HepG2 (cell line): ENCODE measurements around the gene CYP27A1. TPM values are rescaled to one million over a fixed set of nuclear protein-coding genes. Genes with fewer than 3 reads are reported as not detected.

ENCODE experiments used
- ARID5B ChIP-seq: IDR thresholded peaks from 2 replicates; pipeline ENCODE4 v1.4.0; 2020; ENCODE audit warnings: mild to moderate bottlenecking, missing genetic modification reagents
- MEIS1 ChIP-seq: sonication (generic); formaldehyde crosslinking; IDR thresholded peaks from 2 replicates; pipeline ENCODE4 v1.9.0; 2021; ENCODE audit warnings: mild to moderate bottlenecking, missing genetic modification reagents, moderate library complexity, borderline replicate concordance
- NPAS2 ChIP-seq: sonication (generic); formaldehyde crosslinking; IDR thresholded peaks from 2 replicates; pipeline ENCODE4 v1.8.0; 2022; ENCODE audit warnings: mild to moderate bottlenecking, missing genetic modification reagents, borderline replicate concordance
- PHF5A ChIP-seq: IDR thresholded peaks from one replicate; pipeline ENCODE4 v1.6.1; 2018; ENCODE audit warnings: low read depth, missing genetic modification reagents; ENCODE audit not compliant: unreplicated experiment
- REPIN1 ChIP-seq: sonication (generic); formaldehyde crosslinking; IDR thresholded peaks from 2 replicates; pipeline ENCODE4 v1.8.0; 2022; ENCODE audit warnings: missing genetic modification reagents, low read depth, mild to moderate bottlenecking, borderline replicate concordance
- SMARCC2 ChIP-seq: fragments of 450-650 bp; IDR thresholded peaks from 2 replicates; pipeline ENCODE4 v1.6.1; 2017; ENCODE audit warnings: antibody characterized with exemption, mild to moderate bottlenecking
- TCF7 ChIP-seq: sonication (generic); IDR thresholded peaks from 2 replicates; pipeline ENCODE4 v1.6.1; 2016; ENCODE audit warnings: antibody characterized with exemption, low read depth
- ZBTB49 ChIP-seq: sonication (generic); formaldehyde crosslinking; IDR thresholded peaks from 2 replicates; pipeline ENCODE4 v1.4.0; 2020; ENCODE audit warnings: missing genetic modification reagents, borderline replicate concordance
- ZBTB8A ChIP-seq: sonication (generic); formaldehyde crosslinking; IDR thresholded peaks from 2 replicates; pipeline ENCODE4 v1.4.0; 2020; ENCODE audit warnings: mild to moderate bottlenecking, low read depth, missing genetic modification reagents, borderline replicate concordance
- ZC3H4 ChIP-seq: sonication (generic); formaldehyde crosslinking; IDR thresholded peaks from 2 replicates; pipeline ENCODE4 v1.4.0; 2020; ENCODE audit warnings: missing genetic modification reagents, borderline replicate concordance
- ZNF253 ChIP-seq: sonication (generic); formaldehyde crosslinking; IDR thresholded peaks from 2 replicates; pipeline ENCODE4 v1.8.0; 2022; ENCODE audit warnings: mild to moderate bottlenecking, missing genetic modification reagents, borderline replicate concordance
- ZNF337 ChIP-seq: sonication (generic); formaldehyde crosslinking; IDR thresholded peaks from 2 replicates; pipeline ENCODE4 v1.5.1; 2020; ENCODE audit warnings: missing genetic modification reagents, low read depth, mild to moderate bottlenecking, borderline replicate concordance
- ZNF574 ChIP-seq: sonication (generic); formaldehyde crosslinking; IDR thresholded peaks from 2 replicates; pipeline ENCODE4 v1.4.0; 2020; ENCODE audit warnings: missing genetic modification reagents
- ZNF782 ChIP-seq: sonication (generic); formaldehyde crosslinking; IDR thresholded peaks from 2 replicates; pipeline ENCODE4 v1.4.0; 2020; ENCODE audit warnings: missing genetic modification reagents, mild to moderate bottlenecking, borderline replicate concordance
- ZNF788 ChIP-seq: sonication (generic); formaldehyde crosslinking; IDR thresholded peaks from 2 replicates; pipeline ENCODE4 v1.5.0; 2020; ENCODE audit warnings: mild to moderate bottlenecking, missing genetic modification reagents, borderline replicate concordance
- polyA plus RNA-seq, 8 experiments: library from polyadenylated mRNA; depleted of rRNA in 3 of 8; stranded (reverse) in 7 of 8; unstranded in 1 of 8; fragments of >200 nt; fragmentation: Illumina TruSeq in 4 of 8; extraction: Trizol in 4 of 8; gene quantifications; 2 replicates each; pipeline versions ENCODE4 v1.2.1 to v1.2.3, GENCODE V29; 2011 to 2016; ENCODE audit warnings: low read depth in 4 of 8, missing spikeins in 1 of 8, mixed read lengths in 1 of 8; ENCODE audit not compliant: insufficient read depth in 1 of 8
- total RNA-seq, 5 experiments: library from RNA; depleted of rRNA; stranded (reverse); fragments of >200 nt; fragmentation: Illumina TruSeq; extraction: Trizol; gene quantifications; 2 replicates each; pipeline ENCODE4 v1.2.3, GENCODE V29; 2016; ENCODE audit warnings: low read depth in 1 of 5
- TF ChIP-seq, protein P1 (sequence below): sonication (generic); formaldehyde crosslinking; IDR thresholded peaks from 2 replicates; pipeline ENCODE4 v1.4.0; 2020; ENCODE audit warnings: mild to moderate bottlenecking, missing genetic modification reagents
- TF ChIP-seq, protein P2 (sequence below): sonication (generic); formaldehyde crosslinking; IDR thresholded peaks from 2 replicates; pipeline ENCODE4 v1.4.0; 2020; ENCODE audit warnings: missing genetic modification reagents, mild to moderate bottlenecking, borderline replicate concordance

Gene CYP27A1
- total and polyA plus RNA-seq, 2 of the 13 experiments (the other 11 are each of a cell fraction or from before 2014, with no cell fraction given) = 157 to 266 TPM

- no peak; the same call in 1 of the 2 replicates for TF ChIP-seq ZBTB49 (CRISPR knock-in tag)
- peak; percentile 26 for TF ChIP-seq ZC3H4
- TF ChIP-seq MEIS1 (CRISPR knock-in tag) = peak; percentile 97
- TF ChIP-seq PHF5A (CRISPR knock-in tag) = peak; percentile 27
- TF ChIP-seq ZNF574 (CRISPR knock-in tag) = peak; percentile 90
- no peak for TF ChIP-seq SMARCC2
- peak; percentile 49; the same call in 1 of the 2 replicates for TF ChIP-seq REPIN1 (CRISPR knock-in tag)
- peak; percentile 57; the same call in 1 of the 2 replicates for TF ChIP-seq TCF7
- TF ChIP-seq, protein P1, sequence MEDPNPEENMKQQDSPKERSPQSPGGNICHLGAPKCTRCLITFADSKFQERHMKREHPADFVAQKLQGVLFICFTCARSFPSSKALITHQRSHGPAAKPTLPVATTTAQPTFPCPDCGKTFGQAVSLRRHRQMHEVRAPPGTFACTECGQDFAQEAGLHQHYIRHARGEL (CRISPR knock-in tag) = no peak
- no peak for TF ChIP-seq NPAS2 (CRISPR knock-in tag)
- TF ChIP-seq ZNF788 = peak; percentile 98
- no peak for TF ChIP-seq ZNF337 (CRISPR knock-in tag)
- TF ChIP-seq ZNF253 (CRISPR knock-in tag) = no peak
- TF ChIP-seq, protein P2, sequence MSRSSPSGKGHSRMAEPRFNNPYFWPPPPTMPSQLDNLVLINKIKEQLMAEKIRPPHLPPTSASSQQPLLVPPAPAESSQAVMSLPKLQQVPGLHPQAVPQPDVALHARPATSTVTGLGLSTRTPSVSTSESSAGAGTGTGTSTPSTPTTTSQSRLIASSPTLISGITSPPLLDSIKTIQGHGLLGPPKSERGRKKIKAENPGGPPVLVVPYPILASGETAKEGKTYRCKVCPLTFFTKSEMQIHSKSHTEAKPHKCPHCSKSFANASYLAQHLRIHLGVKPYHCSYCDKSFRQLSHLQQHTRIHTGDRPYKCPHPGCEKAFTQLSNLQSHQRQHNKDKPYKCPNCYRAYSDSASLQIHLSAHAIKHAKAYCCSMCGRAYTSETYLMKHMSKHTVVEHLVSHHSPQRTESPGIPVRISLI (CRISPR knock-in tag) = peak; percentile 65
- peak; percentile 73 for TF ChIP-seq ARID5B (CRISPR knock-in tag)
- peak; percentile 95; the same call in 1 of the 2 replicates for TF ChIP-seq ZBTB8A (CRISPR knock-in tag)
- TF ChIP-seq ZNF782 = peak; percentile 89
These were observed at the start of gene CYP27A1 (continued) for GRCh38 chr2:218781691-218782527.
